ENCODE results near the gene BMP5. TPM values are rescaled to one million over a fixed set of nuclear protein-coding genes. Genes with fewer than 3 reads are reported as not detected.

The BMP5 gene
- total and polyA plus RNA-seq, 2 of the 8 experiments (the other 6 are each of a cell fraction or from before 2014, with no cell fraction given), result 0.02 TPM; not detected in 1

DNA sequence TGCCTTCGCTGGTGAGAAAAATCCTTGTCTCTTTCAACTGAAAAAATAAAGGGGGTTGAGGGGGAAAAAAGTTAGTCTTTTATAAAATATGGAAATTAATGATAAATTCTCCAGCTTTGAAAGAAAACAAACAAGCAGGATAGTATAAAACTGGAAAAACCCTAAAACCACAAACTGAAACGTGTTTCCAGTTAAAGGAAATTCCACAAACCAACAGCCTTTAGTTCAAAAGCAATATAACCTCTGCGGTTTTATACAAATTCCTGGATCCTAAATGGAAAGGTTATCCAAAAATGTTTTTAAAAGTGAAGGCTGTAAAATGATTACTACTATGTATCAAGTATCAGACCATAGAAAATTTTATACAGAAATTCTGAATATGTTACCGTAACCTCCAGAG, 55.6 kb downstream of the BMP5 start:
- 90% methylated on average over 4 of the region's 4 CpGs; no CpG with 5 or more reads in 1 of the 2 experiments for WGBS, 2 experiments (ENCODE audit: extremely low coverage in 1 of 2, insufficient coverage in 1 of 2, insufficient read length in 1 of 2, insufficient replicate concordance in 2 of 2, low coverage in 1 of 2, low lambda C conversion rate in 2 of 2, missing lambda C conversion rate in 1 of 2)

More for the DNA sequence above, 55.6 kb downstream of the BMP5 start:
- no peak overlapping the region for H3K14ac ChIP-seq (ENCODE audit: insufficient read length)
- DNase-seq (ENCODE audit: low read depth in 1 of 2, low spot score in 2 of 2), result no peak
- no peaks in the 10 kb centered on the region for H4K20me1 ChIP-seq (replicated peaks in 1 of 2; ENCODE audit: control insufficient read depth in 1 of 2, insufficient read depth in 2 of 2, low read length in 2 of 2)
- H3K9me3 ChIP-seq (ENCODE audit: insufficient read depth in 2 of 2, low read depth in 1 of 2, low read length in 1 of 2), result no peaks in the 10 kb centered on the region
- no peaks in the 10 kb centered on the region for H3K27me3 ChIP-seq (replicated peaks in 1 of 4; ENCODE audit: control insufficient read depth in 3 of 4, extremely low read depth in 1 of 4, insufficient read depth in 3 of 4, low read length in 3 of 4)
- no peak overlapping the region for H2BK15ac ChIP-seq (ENCODE audit: low read length)
- no peak overlapping the region for H3K18ac ChIP-seq (ENCODE audit: extremely low read depth, low read length)
- H2AK5ac ChIP-seq (ENCODE audit: low read depth, low read length), result no peak overlapping the region
- H3K4ac ChIP-seq (replicated peaks; ENCODE audit: insufficient read length, low read depth, low read length), result no peak overlapping the region
- H2BK20ac ChIP-seq (ENCODE audit: low read length), result no peak overlapping the region
- no peaks in the 10 kb centered on the region for H3K79me1 ChIP-seq (ENCODE audit: low read depth, low read length)
- POLR2A ChIA-PET (ENCODE audit: partially characterized antibody), result no interaction called here
- no peak for FAIRE-seq
- no peaks in the 10 kb centered on the region for H3K36me3 ChIP-seq (ENCODE audit: control insufficient read depth in 2 of 4, insufficient read depth in 4 of 4, low read length in 3 of 4)
- H3K23me2 ChIP-seq (ENCODE audit: low read depth, low read length), result no peaks in the 10 kb centered on the region
- TF ChIP-seq RXRA (IDR thresholded peaks at IDR 0.05; ENCODE audit: insufficient read depth, low read depth, low read length) (no peak), TCF12 (IDR thresholded peaks at IDR 0.05; ENCODE audit: low read depth, low read length) (no peak), EP300 (IDR thresholded peaks at IDR 0.05; ENCODE audit: borderline replicate concordance in 1 of 2, low read depth in 2 of 2, low read length in 2 of 2) (no peak), JUN (IDR thresholded peaks at IDR 0.05; ENCODE audit: low read depth, low read length) (no peak), SP2 (IDR thresholded peaks at IDR 0.05; ENCODE audit: low read length) (no peak), SIRT6 (IDR thresholded peaks at IDR 0.05; ENCODE audit: low read length) (no peak), GABPA (IDR thresholded peaks at IDR 0.05; ENCODE audit: borderline replicate concordance, insufficient read depth, low read length) (no peak), SP1 (IDR thresholded peaks at IDR 0.05; ENCODE audit: low read depth, low read length) (no peak), TAF7 (optimal IDR thresholded peaks at IDR 0.05; ENCODE audit: borderline replicate concordance, low read depth, low read length) (no peak), USF2 (IDR thresholded peaks at IDR 0.05; ENCODE audit: low read length) (no peak), MAFK (IDR thresholded peaks at IDR 0.05; ENCODE audit: low read depth, low read length) (no peak), RAD21 (IDR thresholded peaks at IDR 0.05 in 1 of 2, conservative IDR thresholded peaks at IDR 0.05 in 1 of 2; ENCODE audit: low read depth in 2 of 2, low read length in 2 of 2) (no peak), CREB1 (IDR thresholded peaks at IDR 0.05) (no peak), HDAC2 (IDR thresholded peaks at IDR 0.05; ENCODE audit: borderline replicate concordance in 1 of 2, low read depth in 2 of 2, low read length in 2 of 2) (no peak)
- H2BK5ac ChIP-seq (ENCODE audit: low read depth, low read length), result no peak overlapping the region
- H2BK12ac ChIP-seq (ENCODE audit: low read depth, low read length), result no peak overlapping the region
- H3K56ac ChIP-seq (replicated peaks; ENCODE audit: insufficient read length, low read depth, low read length), result no peak overlapping the region
- no peak overlapping the region for H4K91ac ChIP-seq (replicated peaks; ENCODE audit: insufficient read length, low read length)
- CTCF ChIA-PET (ENCODE audit: partially characterized antibody), result no interaction called here
- H4K5ac ChIP-seq (ENCODE audit: insufficient read length, low read depth, low read length), result no peak overlapping the region
- H3K27ac ChIP-seq (ENCODE audit: low read depth, low read length), result no peak overlapping the region
- H2AFZ ChIP-seq (ENCODE audit: low read length), result no peak overlapping the region
- H3K4me2 ChIP-seq (ENCODE audit: insufficient read depth in 1 of 2, low read depth in 2 of 2, low read length in 2 of 2), result no peak overlapping the region
- H3K4me1 ChIP-seq (replicated peaks in 1 of 4; ENCODE audit: control insufficient read depth in 3 of 4, insufficient read depth in 4 of 4, low read length in 3 of 4), result no peaks in the 10 kb centered on the region
- no peak overlapping the region for H4K8ac ChIP-seq (ENCODE audit: extremely low read depth, insufficient read depth, low read length)
- no peaks in the 10 kb centered on the region for H3K79me2 ChIP-seq (ENCODE audit: control insufficient read depth in 1 of 2, insufficient read depth in 2 of 2, low read length in 2 of 2)
- H2BK120ac ChIP-seq (replicated peaks; ENCODE audit: low read depth, low read length), result no peak overlapping the region
- no peak overlapping the region for H3K4me3 ChIP-seq (ENCODE audit: extremely low read depth in 1 of 4, insufficient read depth in 2 of 4, low read depth in 3 of 4, low read length in 4 of 4)
- no peak overlapping the region for H3K23ac ChIP-seq (ENCODE audit: insufficient read length)
- no peak overlapping the region for H3K9ac ChIP-seq (replicated peaks in 1 of 4; ENCODE audit: extremely low read depth in 1 of 4, low read depth in 3 of 4, low read length in 3 of 4)
